ENCODE data around the gene DUS1L.

The DUS1L gene

GRCh38 chr17:82010575-82011525 is 54.8 kb downstream of the DUS1L start:
- DNase-seq = no peak

- no peak for DNase-seq
Measured at GRCh38 chr17:82009413-82009812, 56.2 kb downstream of the DUS1L start.

GRCh38 chr17:82008941-82009405 is 56.6 kb downstream of the DUS1L start:
- no peak for DNase-seq

- DNase-seq = no peak
Measured at GRCh38 chr17:82008258-82008940, 57.2 kb downstream of the DUS1L start.
